GM12891 (cell line): ENCODE measurements around the gene HCN3.

Experiments
- POLR2A ChIP-seq: IDR thresholded peaks from 2 replicates; pipeline ENCODE4 v1.6.1; 2011; ENCODE audit warnings: low read depth, low read length, control low read depth
- POLR2AphosphoS5 ChIP-seq: IDR thresholded peaks from 2 replicates; pipeline ENCODE4 v1.6.1; 2011; ENCODE audit warnings: low read depth, low read length, control low read depth
- POU2F2 ChIP-seq: IDR thresholded peaks from 2 replicates; pipeline ENCODE4 v1.6.1; 2011; ENCODE audit warnings: low read depth, mild to moderate bottlenecking, control low read depth, low read length, moderate library complexity

DNA sequence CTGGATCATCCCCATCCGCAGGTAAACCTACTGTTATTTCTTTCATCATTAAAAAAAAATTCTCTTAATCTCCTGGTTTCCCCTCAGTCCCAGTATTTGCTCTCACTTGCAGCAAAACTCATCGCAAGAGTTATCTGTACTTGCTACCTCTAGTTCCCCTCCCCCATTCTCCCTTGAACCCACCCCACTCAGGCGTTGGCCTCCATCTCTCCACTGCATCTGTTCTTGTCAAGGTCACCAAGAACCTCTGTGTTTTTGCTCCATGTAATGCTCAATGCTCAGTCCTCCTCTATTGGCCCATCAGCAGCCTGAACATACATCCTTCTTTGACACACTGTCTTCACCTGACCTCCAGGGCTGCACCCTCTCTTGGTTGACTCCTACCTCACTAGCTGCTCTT lies 19.4 kb downstream of the HCN3 start:
- TF ChIP-seq POLR2AphosphoS5 (no peak), POLR2A (no peak), POU2F2 (no peak)
